Endothelial cell (in vitro differentiated cells): ENCODE results near the gene SFN. TPM values are rescaled to one million over a fixed set of nuclear protein-coding genes. Genes with fewer than 3 reads are reported as not detected.

Experiments used
- DNase-seq: peaks from one replicate; pipeline ENCODE4 v3.0.0; 2021; ENCODE audit warnings: low spot score
- H3K27ac Mint-ChIP-seq: one replicate; pipeline ENCODE4 v1.8.0; 2021; ENCODE audit warnings: mixed read lengths, inconsistent platforms; ENCODE audit not compliant: unreplicated experiment
- H3K27me3 Mint-ChIP-seq: one replicate; pipeline ENCODE4 v1.8.0; 2021; ENCODE audit warnings: mild to moderate bottlenecking, moderate library complexity, mixed read lengths, inconsistent platforms; ENCODE audit not compliant: unreplicated experiment
- H3K36me3 Mint-ChIP-seq: one replicate; pipeline ENCODE4 v1.8.0; 2021; ENCODE audit warnings: mild to moderate bottlenecking, low read depth, mixed read lengths, inconsistent platforms; ENCODE audit not compliant: unreplicated experiment
- H3K4me1 Mint-ChIP-seq: one replicate; pipeline ENCODE4 v1.8.0; 2021; ENCODE audit warnings: mild to moderate bottlenecking, mixed read lengths, inconsistent platforms; ENCODE audit not compliant: unreplicated experiment
- H3K4me3 Mint-ChIP-seq: one replicate; pipeline ENCODE4 v1.8.0; 2021; ENCODE audit warnings: mild to moderate bottlenecking, mixed read lengths, inconsistent platforms; ENCODE audit not compliant: unreplicated experiment
- H3K9me3 Mint-ChIP-seq: one replicate; pipeline ENCODE4 v1.8.0; 2021; ENCODE audit warnings: mixed read lengths, inconsistent platforms; ENCODE audit not compliant: unreplicated experiment
- CTCF ChIP-seq: fragments of 200-600 bp; sonication (generic); IDR thresholded peaks from one replicate; pipeline ENCODE4 v1.5.0; 2021; ENCODE audit warnings: antibody characterized with exemption; ENCODE audit not compliant: unreplicated experiment
- total RNA-seq: library from RNA; stranded (reverse); fragmentation: NEBNext Ultra II Directional; extraction: Animal tissue kit (Norgen Biotek cat#: 25700); gene quantifications from one replicate; pipeline ENCODE4 v1.2.1, GENCODE V29; 2021; ENCODE audit not compliant: unreplicated experiment

The SFN gene
- total RNA-seq, 1 donor from 2014 or later = 0.54 TPM

- no peak for DNase-seq
- H3K4me3 Mint-ChIP-seq = peak overlapping the region; percentile 52
These were observed 19.9 kb downstream of the SFN start for GRCh38 chr1:26882696-26883463.

DNA sequence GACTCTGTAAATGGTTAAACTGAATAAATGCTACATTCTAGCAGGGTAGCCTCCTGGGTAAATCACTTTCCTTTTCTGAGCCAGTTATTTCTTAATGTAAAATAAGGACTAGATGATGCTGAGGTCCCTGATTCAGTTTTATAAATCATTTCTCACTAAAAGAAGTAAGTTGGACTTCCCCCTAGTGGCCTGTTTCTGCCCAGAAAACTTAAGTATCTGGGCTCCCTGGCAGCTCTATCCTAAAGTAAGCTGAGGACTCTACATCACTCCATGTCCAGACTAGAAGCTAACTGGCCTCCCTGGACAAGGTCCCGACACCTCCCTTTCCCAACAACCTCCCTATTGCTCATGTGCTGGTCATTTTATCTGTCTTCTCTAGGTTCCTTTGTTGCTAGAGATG is 24.2 kb downstream of the SFN start:
- Mint-ChIP-seq H3K36me3 (peaks cover 54% of the 10 kb centered on the region), H3K9me3 (no peaks in the 10 kb centered on the region), H3K4me1 (peaks cover 19% of the 10 kb centered on the region), H3K27me3 (peaks cover 12% of the 10 kb centered on the region), H3K27ac (peak overlapping the region; percentile 70), H3K4me3 (no peak overlapping the region)
- peak; percentile 25 for TF ChIP-seq CTCF
- DNase-seq = no peak

More at GRCh38 chr1:26882696-26883463, 19.9 kb downstream of the SFN start:
- Mint-ChIP-seq H3K36me3 (peaks cover 42% of the 10 kb centered on the region), H3K27me3 (peaks cover 1% of the 10 kb centered on the region), H3K27ac (no peak overlapping the region), H3K9me3 (no peaks in the 10 kb centered on the region), H3K4me1 (no peaks in the 10 kb centered on the region)
- no peak for TF ChIP-seq CTCF

- Mint-ChIP-seq H3K4me3 (peak overlapping the region; percentile 98), H3K27me3 (peaks cover 10% of the 10 kb centered on the region), H3K4me1 (peaks cover 19% of the 10 kb centered on the region), H3K36me3 (peaks cover 51% of the 10 kb centered on the region), H3K27ac (no peak overlapping the region), H3K9me3 (no peaks in the 10 kb centered on the region)
- TF ChIP-seq CTCF = no peak
- DNase-seq = no peak
These were observed 25.3 kb downstream of the SFN start for GRCh38 chr1:26888231-26888630.

- TF ChIP-seq CTCF = no peak
- Mint-ChIP-seq H3K4me3 (peak within 1 kb of the TSS; percentile 98), H3K36me3 (peaks cover 51% of the 10 kb centered on the region), H3K4me1 (peaks cover 25% of the 10 kb centered on the region), H3K9me3 (no peaks in the 10 kb centered on the region), H3K27me3 (peaks cover 13% of the 10 kb centered on the region), H3K27ac (peak within 1 kb of the TSS; percentile 86)
- DNase-seq = peak; percentile 65
These were observed 26.9 kb downstream of the SFN start, which contains the start of gene GPN2 for GRCh38 chr1:26889551-26890466. Gene GPN2, minus strand, starts transcription at chr1:26890283. Its CDS starts 187 bp downstream, at chr1:26890096.

GRCh38 chr1:26890467-26890796 is 27.5 kb downstream of the SFN start:
- Mint-ChIP-seq H3K27ac (peak overlapping the region; percentile 78), H3K27me3 (peaks cover 13% of the 10 kb centered on the region), H3K4me3 (peak overlapping the region; percentile 98), H3K4me1 (peaks cover 25% of the 10 kb centered on the region), H3K36me3 (peaks cover 47% of the 10 kb centered on the region), H3K9me3 (no peaks in the 10 kb centered on the region)
- no peak for TF ChIP-seq CTCF
- DNase-seq = no peak
